GM19239 (cell line): ENCODE data around the gene IQSEC3.

Source experiments
- DNase-seq: peaks from one replicate; pipeline ENCODE4 v3.0.0; 2011; ENCODE audit warnings: low spot score; ENCODE audit not compliant: insufficient read length
- FAIRE-seq: peaks from 2 replicates; lab custom pipeline; 2011; peaks lifted over from hg19 to GRCh38; lab: Jason Lieb, UNC

IQSEC3 gene

DNA sequence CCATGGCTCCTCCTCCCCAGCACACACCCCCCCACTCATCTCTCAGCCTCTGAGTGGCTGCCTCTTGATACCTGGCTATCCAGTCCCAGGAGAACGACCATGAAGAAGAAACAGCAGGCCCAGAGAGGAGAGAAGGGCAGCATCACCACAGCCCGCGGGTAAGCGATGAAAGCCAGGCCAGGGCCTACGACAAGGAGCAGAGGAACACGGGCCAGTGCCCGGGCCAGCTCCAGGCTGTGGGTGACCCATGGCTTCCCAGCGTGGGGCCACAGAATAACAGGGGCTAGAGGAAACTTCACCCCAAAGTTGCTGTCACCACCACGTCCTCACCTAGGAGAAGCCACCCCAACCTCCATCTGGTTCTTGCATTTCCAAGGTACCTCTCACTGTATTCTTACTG is 157.8 kb downstream of the IQSEC3 start:
- DNase-seq (no peak), FAIRE-seq (no peak)

DNA sequence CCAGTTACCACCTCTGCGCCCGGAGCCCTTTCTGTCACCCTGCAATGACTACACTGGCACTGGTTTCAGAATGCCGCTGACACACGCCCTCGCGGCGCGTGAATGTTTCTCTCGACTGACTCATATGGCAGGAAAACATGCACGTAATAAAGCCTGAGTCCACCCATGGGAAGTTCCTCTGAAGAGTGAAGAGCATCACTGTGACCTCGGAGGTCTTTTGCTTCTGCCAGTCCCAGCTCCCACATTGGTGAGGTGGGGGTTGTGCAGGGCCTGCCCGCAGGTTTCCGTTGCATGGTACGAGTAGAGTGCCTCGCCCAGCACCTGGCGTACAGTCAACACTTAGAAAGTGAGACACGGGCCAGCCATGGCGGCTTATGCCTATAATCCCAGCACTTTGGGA is 158.4 kb downstream of the IQSEC3 start:
- no peak for DNase-seq
- no peak for FAIRE-seq

DNA sequence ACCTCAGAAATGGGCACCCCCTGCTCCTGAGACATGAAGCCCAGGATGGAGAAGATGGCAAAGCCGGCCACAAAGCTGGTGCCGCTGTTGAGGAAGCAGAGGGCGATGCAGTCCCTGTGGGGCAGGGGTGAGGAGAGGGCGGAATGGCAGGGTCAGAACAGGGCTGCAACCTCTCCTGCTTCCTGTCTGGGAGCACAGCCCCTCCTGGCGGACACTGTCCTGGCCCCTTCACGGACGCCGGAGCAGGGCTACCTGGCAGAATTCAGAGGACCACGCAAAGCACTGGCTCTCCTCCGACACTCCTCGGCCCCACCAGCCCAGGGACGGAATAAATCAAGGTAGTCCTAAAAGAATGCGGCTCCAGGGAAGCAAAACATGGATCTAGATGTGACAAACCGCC is 159.8 kb downstream of the IQSEC3 start:
- DNase-seq (no peak), FAIRE-seq (no peak)

DNA sequence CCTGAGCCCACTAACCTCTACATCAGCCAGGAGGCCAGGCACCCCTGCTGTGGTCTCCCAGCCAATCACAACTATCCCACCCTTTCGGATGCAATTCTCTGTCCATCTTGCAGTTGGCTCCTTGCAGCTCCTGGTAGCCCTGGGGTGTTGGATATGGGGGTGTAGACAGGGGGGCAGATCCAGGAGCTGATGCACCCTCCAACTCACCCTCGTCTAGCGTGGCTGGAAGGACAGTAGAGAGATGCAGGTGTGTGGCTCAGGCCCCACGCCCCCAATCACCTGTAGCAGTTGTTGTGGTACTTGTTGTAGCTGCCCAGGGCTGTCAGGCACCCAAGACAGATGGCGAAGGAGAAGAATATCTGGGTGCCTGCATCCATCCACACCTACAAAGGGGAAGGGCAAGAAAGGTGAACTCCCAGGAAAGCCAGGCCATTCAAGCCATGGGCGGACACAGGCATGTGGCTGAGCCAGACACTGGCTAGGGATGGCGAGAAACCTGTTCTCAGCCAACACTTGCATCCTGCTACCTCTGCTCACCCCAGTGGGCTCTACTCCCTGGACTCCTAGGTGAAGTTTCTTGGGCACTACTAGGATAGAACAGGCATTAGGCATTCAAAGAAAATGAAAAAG is 160.8 kb downstream of the IQSEC3 start:
- no peak for FAIRE-seq

More for the DNA sequence above, 160.8 kb downstream of the IQSEC3 start:
- DNase-seq, result no peak
